SK-N-SH treated with all-trans-retinoic acid at 6 μM for 48 hours (cell line): ENCODE measurements around the gene PIAS1.

Source experiments
- ARNTL ChIP-seq: fragments of 450-650 bp; formaldehyde crosslinking; IDR thresholded peaks from 2 replicates; pipeline ENCODE4 v1.5.0; 2020; ENCODE audit warnings: low read depth, mild to moderate bottlenecking, moderate library complexity, borderline replicate concordance
- ESRRG ChIP-seq: fragments of 250-450 bp; sonication (Bioruptor Pico); IDR thresholded peaks from 2 replicates; pipeline ENCODE4 v1.6.1; 2021; ENCODE audit warnings: mild to moderate bottlenecking
- ISL1 ChIP-seq: fragments of 250-450 bp; sonication (Bioruptor Pico); IDR thresholded peaks from 2 replicates; pipeline ENCODE4 v2.1.2; 2022; ENCODE audit warnings: mild to moderate bottlenecking, moderate library complexity
- OSR1 ChIP-seq: fragments of 250-450 bp; sonication (Bioruptor Pico); IDR thresholded peaks from 2 replicates; pipeline ENCODE4 v1.8.0; 2022; ENCODE audit warnings: moderate library complexity, mild to moderate bottlenecking, inconsistent platforms
- PPARA ChIP-seq: fragments of 250-450 bp; sonication (Bioruptor Pico); IDR thresholded peaks from 2 replicates; pipeline ENCODE4 v1.5.0; 2020; ENCODE audit warnings: mild to moderate bottlenecking, borderline replicate concordance
- RARB ChIP-seq: fragments of 250-450 bp; sonication (Bioruptor Pico); IDR thresholded peaks from 2 replicates; pipeline ENCODE4 v1.8.0; 2021; ENCODE audit warnings: mild to moderate bottlenecking, moderate library complexity
- ZC3H10 ChIP-seq: fragments of 250-450 bp; sonication (Bioruptor Pico); IDR thresholded peaks from 2 replicates; pipeline ENCODE4 v1.5.1; 2021; ENCODE audit warnings: mild to moderate bottlenecking, moderate library complexity
- ZFP3 ChIP-seq: fragments of 250-450 bp; sonication (Bioruptor Pico); IDR thresholded peaks from 2 replicates; pipeline ENCODE4 v1.5.0; 2020; ENCODE audit warnings: mild to moderate bottlenecking, moderate library complexity
- ZNF70 ChIP-seq: fragments of 450-650 bp; formaldehyde crosslinking; IDR thresholded peaks from 2 replicates; pipeline ENCODE4 v1.5.0; 2020; ENCODE audit warnings: mild to moderate bottlenecking, moderate library complexity
- TF ChIP-seq, protein P1 (sequence below): fragments of 250-450 bp; sonication (Bioruptor Pico); IDR thresholded peaks from 2 replicates; pipeline ENCODE4 v1.8.0; 2020; ENCODE audit warnings: mild to moderate bottlenecking, moderate library complexity, borderline replicate concordance
- TF ChIP-seq, protein P2 (sequence below): fragments of 250-450 bp; sonication (Bioruptor Pico); IDR thresholded peaks from 2 replicates; pipeline ENCODE4 v1.5.0; 2020; ENCODE audit warnings: mild to moderate bottlenecking, moderate library complexity
- TF ChIP-seq, protein P3 (sequence below): fragments of 250-450 bp; sonication (Bioruptor Pico); IDR thresholded peaks from 2 replicates; pipeline ENCODE4 v1.5.1; 2021; ENCODE audit warnings: mild to moderate bottlenecking, moderate library complexity
- TF ChIP-seq, protein P4 (sequence below): fragments of 250-450 bp; sonication (Bioruptor Pico); IDR thresholded peaks from 2 replicates; pipeline ENCODE4 v1.5.1; 2020; ENCODE audit warnings: low read depth, mild to moderate bottlenecking, moderate library complexity

DNA sequence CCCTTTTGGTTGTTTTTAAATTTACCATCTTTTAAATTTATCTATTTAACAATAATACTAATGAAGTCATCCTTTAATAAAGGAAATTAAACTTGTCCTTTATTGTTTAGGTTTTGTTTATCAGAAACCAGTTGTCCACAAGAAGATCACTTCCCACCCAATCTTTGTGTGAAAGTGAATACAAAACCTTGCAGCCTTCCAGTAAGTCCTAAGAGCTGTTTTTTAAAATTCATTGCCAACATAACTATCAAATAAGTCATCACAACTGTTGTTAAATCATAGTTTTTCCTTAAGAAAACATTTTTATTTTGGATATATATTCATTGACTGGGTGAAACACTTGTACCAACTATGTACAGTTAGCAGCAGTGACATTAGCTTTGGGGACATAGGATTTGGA lies 91.6 kb downstream of the PIAS1 start:
- TF ChIP-seq ZC3H10 (CRISPR knock-in tag) (no peak), ISL1 (CRISPR knock-in tag) (no peak), ARNTL (no peak), OSR1 (CRISPR knock-in tag) (no peak), PPARA (CRISPR knock-in tag) (no peak), ZNF70 (CRISPR knock-in tag) (no peak), RARB (no peak), ESRRG (CRISPR knock-in tag) (no peak), ZFP3 (CRISPR knock-in tag) (no peak)
- TF ChIP-seq, protein P1, sequence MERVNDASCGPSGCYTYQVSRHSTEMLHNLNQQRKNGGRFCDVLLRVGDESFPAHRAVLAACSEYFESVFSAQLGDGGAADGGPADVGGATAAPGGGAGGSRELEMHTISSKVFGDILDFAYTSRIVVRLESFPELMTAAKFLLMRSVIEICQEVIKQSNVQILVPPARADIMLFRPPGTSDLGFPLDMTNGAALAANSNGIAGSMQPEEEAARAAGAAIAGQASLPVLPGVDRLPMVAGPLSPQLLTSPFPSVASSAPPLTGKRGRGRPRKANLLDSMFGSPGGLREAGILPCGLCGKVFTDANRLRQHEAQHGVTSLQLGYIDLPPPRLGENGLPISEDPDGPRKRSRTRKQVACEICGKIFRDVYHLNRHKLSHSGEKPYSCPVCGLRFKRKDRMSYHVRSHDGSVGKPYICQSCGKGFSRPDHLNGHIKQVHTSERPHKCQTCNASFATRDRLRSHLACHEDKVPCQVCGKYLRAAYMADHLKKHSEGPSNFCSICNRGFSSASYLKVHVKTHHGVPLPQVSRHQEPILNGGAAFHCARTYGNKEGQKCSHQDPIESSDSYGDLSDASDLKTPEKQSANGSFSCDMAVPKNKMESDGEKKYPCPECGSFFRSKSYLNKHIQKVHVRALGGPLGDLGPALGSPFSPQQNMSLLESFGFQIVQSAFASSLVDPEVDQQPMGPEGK: no peak
- TF ChIP-seq, protein P2, sequence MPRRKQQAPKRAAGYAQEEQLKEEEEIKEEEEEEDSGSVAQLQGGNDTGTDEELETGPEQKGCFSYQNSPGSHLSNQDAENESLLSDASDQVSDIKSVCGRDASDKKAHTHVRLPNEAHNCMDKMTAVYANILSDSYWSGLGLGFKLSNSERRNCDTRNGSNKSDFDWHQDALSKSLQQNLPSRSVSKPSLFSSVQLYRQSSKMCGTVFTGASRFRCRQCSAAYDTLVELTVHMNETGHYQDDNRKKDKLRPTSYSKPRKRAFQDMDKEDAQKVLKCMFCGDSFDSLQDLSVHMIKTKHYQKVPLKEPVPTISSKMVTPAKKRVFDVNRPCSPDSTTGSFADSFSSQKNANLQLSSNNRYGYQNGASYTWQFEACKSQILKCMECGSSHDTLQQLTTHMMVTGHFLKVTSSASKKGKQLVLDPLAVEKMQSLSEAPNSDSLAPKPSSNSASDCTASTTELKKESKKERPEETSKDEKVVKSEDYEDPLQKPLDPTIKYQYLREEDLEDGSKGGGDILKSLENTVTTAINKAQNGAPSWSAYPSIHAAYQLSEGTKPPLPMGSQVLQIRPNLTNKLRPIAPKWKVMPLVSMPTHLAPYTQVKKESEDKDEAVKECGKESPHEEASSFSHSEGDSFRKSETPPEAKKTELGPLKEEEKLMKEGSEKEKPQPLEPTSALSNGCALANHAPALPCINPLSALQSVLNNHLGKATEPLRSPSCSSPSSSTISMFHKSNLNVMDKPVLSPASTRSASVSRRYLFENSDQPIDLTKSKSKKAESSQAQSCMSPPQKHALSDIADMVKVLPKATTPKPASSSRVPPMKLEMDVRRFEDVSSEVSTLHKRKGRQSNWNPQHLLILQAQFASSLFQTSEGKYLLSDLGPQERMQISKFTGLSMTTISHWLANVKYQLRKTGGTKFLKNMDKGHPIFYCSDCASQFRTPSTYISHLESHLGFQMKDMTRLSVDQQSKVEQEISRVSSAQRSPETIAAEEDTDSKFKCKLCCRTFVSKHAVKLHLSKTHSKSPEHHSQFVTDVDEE (CRISPR knock-in tag): no peak
- TF ChIP-seq, protein P3, sequence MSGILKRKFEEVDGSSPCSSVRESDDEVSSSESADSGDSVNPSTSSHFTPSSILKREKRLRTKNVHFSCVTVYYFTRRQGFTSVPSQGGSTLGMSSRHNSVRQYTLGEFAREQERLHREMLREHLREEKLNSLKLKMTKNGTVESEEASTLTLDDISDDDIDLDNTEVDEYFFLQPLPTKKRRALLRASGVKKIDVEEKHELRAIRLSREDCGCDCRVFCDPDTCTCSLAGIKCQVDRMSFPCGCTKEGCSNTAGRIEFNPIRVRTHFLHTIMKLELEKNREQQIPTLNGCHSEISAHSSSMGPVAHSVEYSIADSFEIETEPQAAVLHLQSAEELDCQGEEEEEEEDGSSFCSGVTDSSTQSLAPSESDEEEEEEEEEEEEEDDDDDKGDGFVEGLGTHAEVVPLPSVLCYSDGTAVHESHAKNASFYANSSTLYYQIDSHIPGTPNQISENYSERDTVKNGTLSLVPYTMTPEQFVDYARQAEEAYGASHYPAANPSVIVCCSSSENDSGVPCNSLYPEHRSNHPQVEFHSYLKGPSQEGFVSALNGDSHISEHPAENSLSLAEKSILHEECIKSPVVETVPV: no peak
- TF ChIP-seq, protein P4, sequence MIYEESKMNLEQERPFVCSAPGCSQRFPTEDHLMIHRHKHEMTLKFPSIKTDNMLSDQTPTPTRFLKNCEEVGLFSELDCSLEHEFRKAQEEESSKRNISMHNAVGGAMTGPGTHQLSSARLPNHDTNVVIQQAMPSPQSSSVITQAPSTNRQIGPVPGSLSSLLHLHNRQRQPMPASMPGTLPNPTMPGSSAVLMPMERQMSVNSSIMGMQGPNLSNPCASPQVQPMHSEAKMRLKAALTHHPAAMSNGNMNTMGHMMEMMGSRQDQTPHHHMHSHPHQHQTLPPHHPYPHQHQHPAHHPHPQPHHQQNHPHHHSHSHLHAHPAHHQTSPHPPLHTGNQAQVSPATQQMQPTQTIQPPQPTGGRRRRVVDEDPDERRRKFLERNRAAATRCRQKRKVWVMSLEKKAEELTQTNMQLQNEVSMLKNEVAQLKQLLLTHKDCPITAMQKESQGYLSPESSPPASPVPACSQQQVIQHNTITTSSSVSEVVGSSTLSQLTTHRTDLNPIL (CRISPR knock-in tag): no peak
